HG03066 (cell line): ENCODE measurements around the gene CCDC106.

Experiments
- ATAC-seq: cut with Tn5 transposase; IDR thresholded peaks from one replicate; pipeline ENCODE4 v1.9.1; 2021; ENCODE audit warnings: low read depth; ENCODE audit not compliant: unreplicated experiment

The CCDC106 gene

GRCh38 chr19:55635334-55635717 is 12.7 kb upstream of the CCDC106 start:
- no peak for ATAC-seq

GRCh38 chr19:55635856-55636440 is 12.1 kb upstream of the CCDC106 start:
- ATAC-seq, result no peak

- ATAC-seq, result no peak
Measured at GRCh38 chr19:55636723-55637122, 11.3 kb upstream of the CCDC106 start.

- ATAC-seq, result no peak
Measured at GRCh38 chr19:55637534-55637933, 10.5 kb upstream of the CCDC106 start.

GRCh38 chr19:55638864-55639359 is 9.1 kb upstream of the CCDC106 start:
- no peak for ATAC-seq

GRCh38 chr19:55640043-55640576 is 7.9 kb upstream of the CCDC106 start:
- no peak for ATAC-seq

GRCh38 chr19:55640577-55641425 is 7.2 kb upstream of the CCDC106 start, which contains the start of gene ZNF580:
Gene ZNF580, plus strand, starts transcription at chr19:55641002. Its CDS starts 1,507 bp downstream, at chr19:55642509.
- ATAC-seq, result no peak

- no peak for ATAC-seq
Measured at GRCh38 chr19:55641426-55642152, 6.4 kb upstream of the CCDC106 start.

GRCh38 chr19:55642153-55643002 is 5.6 kb upstream of the CCDC106 start:
- no peak for ATAC-seq

GRCh38 chr19:55643003-55643886 is 4.8 kb upstream of the CCDC106 start, which contains the start of gene ZNF581:
Gene ZNF581, plus strand, starts transcription at chr19:55643649. Its CDS starts 923 bp downstream, at chr19:55644572.
- peak; percentile 32 for ATAC-seq

GRCh38 chr19:55643887-55644176 is 4.2 kb upstream of the CCDC106 start:
- ATAC-seq, result no peak

GRCh38 chr19:55644191-55644833 is 3.7 kb upstream of the CCDC106 start:
- ATAC-seq, result no peak

GRCh38 chr19:55644842-55645511 is 3.0 kb upstream of the CCDC106 start:
- ATAC-seq, result no peak

GRCh38 chr19:55645512-55645881 is 2.5 kb upstream of the CCDC106 start:
- no peak for ATAC-seq

- ATAC-seq, result no peak
Measured at GRCh38 chr19:55646889-55647731, 902 bp upstream of the CCDC106 start.

GRCh38 chr19:55648585-55649267 is 714 bp downstream of the CCDC106 start:
- no peak for ATAC-seq
